ENCODE data around the gene NKAIN2.
"Not testable (repeated sequence)": the region's sequence is repeated elsewhere in the genome, so short reads cannot be mapped to it uniquely, and the experiment has no call there.

- TF ChIP-seq CTCF (conservative IDR thresholded peaks at IDR 0.05 in 1 of 2, IDR thresholded peaks at IDR 0.05 in 1 of 2; ENCODE audit: extremely low read depth in 1 of 2, insufficient read depth in 1 of 2, low read depth in 1 of 2, low read length in 2 of 2); EZH2 (IDR thresholded peaks at IDR 0.05; ENCODE audit: borderline replicate concordance, low read length): not testable (repeated sequence)
Measured at GRCh38 chr6:124464600-124464999, 660.9 kb downstream of the NKAIN2 start.

All from mammary epithelial cell (primary cell).